ENCODE results near the gene PRMT5. TPM values are rescaled to one million over a fixed set of nuclear protein-coding genes. Genes with fewer than 3 reads are reported as not detected.

PRMT5 gene
- total RNA-seq, 3 donors from 2014 or later (not counting 1 experiment from before 2014, with no cell fraction given) = 16.3 to 22.4 (median 18.5) TPM

- WGBS (ENCODE audit: insufficient coverage) = 57% methylated on average over 6 of the region's 6 CpGs
- Histone ChIP-seq H3K27ac (ENCODE audit: low read length) (no peak overlapping the region), H3K4me3 (ENCODE audit: low read length) (no peak overlapping the region), H3K27me3 (ENCODE audit: control insufficient read depth, insufficient read depth, low read length) (no peaks in the 10 kb centered on the region), H3K36me3 (ENCODE audit: control insufficient read depth, insufficient read depth, low read length) (peaks cover 13% of the 10 kb centered on the region), H3K9me3 (ENCODE audit: control insufficient read depth, insufficient read depth, low read length) (no peaks in the 10 kb centered on the region), H3K4me1 (ENCODE audit: control insufficient read depth, insufficient read depth, low read length) (peaks cover 22% of the 10 kb centered on the region)
- ATAC-seq (no peak), DNase-seq (peak in 1 of 2 donors; percentile 74)
- intact Hi-C loops (cut with micrococcal nuclease) = no loop called here
- Mint-ChIP-seq H3K27me3 (ENCODE audit: low read depth in 2 of 2) (peaks cover 0 to 3% of the 10 kb centered on the region in 2 donors), H3K4me1 (peaks cover 31 to 66% of the 10 kb centered on the region in 2 donors), H3K36me3 (no peaks in the 10 kb centered on the region), H3K27ac (peak overlapping the region in 1 of 2 donors; percentile 45), H3K4me3 (no peak overlapping the region), H3K9me3 (no peaks in the 10 kb centered on the region)
- no peak for TF ChIP-seq CTCF (IDR thresholded peaks at IDR 0.05)
These were observed 46.5 kb downstream of the PRMT5 start for GRCh38 chr14:22882529-22883172.

- intact Hi-C loops (cut with micrococcal nuclease) = no loop called here
- Histone ChIP-seq H3K27ac (ENCODE audit: low read length) (no peak overlapping the region), H3K9me3 (ENCODE audit: control insufficient read depth, insufficient read depth, low read length) (no peaks in the 10 kb centered on the region), H3K27me3 (ENCODE audit: control insufficient read depth, insufficient read depth, low read length) (no peaks in the 10 kb centered on the region), H3K36me3 (ENCODE audit: control insufficient read depth, insufficient read depth, low read length) (peaks cover 19% of the 10 kb centered on the region), H3K4me3 (ENCODE audit: low read length) (no peak overlapping the region), H3K4me1 (ENCODE audit: control insufficient read depth, insufficient read depth, low read length) (peaks cover 16% of the 10 kb centered on the region)
- peaks cover 0 to 3% of the 10 kb centered on the region in 2 donors for H3K27me3 Mint-ChIP-seq (ENCODE audit: low read depth in 2 of 2)
- no peak for DNase-seq
- TF ChIP-seq CTCF (IDR thresholded peaks at IDR 0.05) = no peak
- H3K36me3 Mint-ChIP-seq = no peaks in the 10 kb centered on the region
- WGBS (ENCODE audit: insufficient coverage) = 54% methylated on average over 7 of the region's 7 CpGs
- no peaks in the 10 kb centered on the region for H3K9me3 Mint-ChIP-seq
- H3K4me3 Mint-ChIP-seq = peak overlapping the region; percentile 15
- ATAC-seq = no peak
- H3K27ac Mint-ChIP-seq = peak overlapping the region in 1 of 2 donors; percentile 31
- H3K4me1 Mint-ChIP-seq = peaks cover 25 to 65% of the 10 kb centered on the region in 2 donors
These were observed 47.1 kb downstream of the PRMT5 start for GRCh38 chr14:22882064-22882463.

- Mint-ChIP-seq H3K27me3 (ENCODE audit: low read depth in 2 of 2) (peaks cover 0 to 3% of the 10 kb centered on the region in 2 donors), H3K4me3 (no peak overlapping the region), H3K9me3 (no peaks in the 10 kb centered on the region), H3K4me1 (peaks cover 19 to 51% of the 10 kb centered on the region in 2 donors), H3K27ac (peak overlapping the region in 1 of 2 donors; percentile 58), H3K36me3 (no peaks in the 10 kb centered on the region)
- H3K27ac ChIP-seq (ENCODE audit: low read length) = no peak overlapping the region
- H3K27me3 ChIP-seq (ENCODE audit: control insufficient read depth, insufficient read depth, low read length) = no peaks in the 10 kb centered on the region
- H3K9me3 ChIP-seq (ENCODE audit: control insufficient read depth, insufficient read depth, low read length) = no peaks in the 10 kb centered on the region
- ATAC-seq (no peak), DNase-seq (no peak)
- H3K36me3 ChIP-seq (ENCODE audit: control insufficient read depth, insufficient read depth, low read length) = peaks cover 52% of the 10 kb centered on the region
- H3K4me3 ChIP-seq (ENCODE audit: low read length) = no peak overlapping the region
- 94% methylated on average over 8 of the region's 8 CpGs for WGBS (ENCODE audit: insufficient coverage)
- no peak for TF ChIP-seq CTCF (IDR thresholded peaks at IDR 0.05)
- H3K4me1 ChIP-seq (ENCODE audit: control insufficient read depth, insufficient read depth, low read length) = peaks cover 4% of the 10 kb centered on the region
- intact Hi-C loops (cut with micrococcal nuclease) = no loop called here
These were observed 50.6 kb downstream of the PRMT5 start for GRCh38 chr14:22878271-22879246.
